Effector memory CD4-positive, alpha-beta T cell (primary cell): ENCODE results near the gene CAVIN1.
"Not testable (repeated sequence)": the region's sequence is repeated elsewhere in the genome, so short reads cannot be mapped to it uniquely, and the experiment has no call there.

ENCODE experiments used
- DNase-seq, 3 donors: peaks; one replicate each; pipeline ENCODE4 v3.0.0-alpha.2; 2020
- H3K27ac ChIP-seq: 2 replicates; pipeline ENCODE4 v1.7.0; 2013; ENCODE audit warnings: mild to moderate bottlenecking, low read length, moderate library complexity; ENCODE audit not compliant: insufficient read depth, poor library complexity, severe bottlenecking
- H3K27me3 ChIP-seq: replicated peaks from 2 replicates; pipeline ENCODE4 v1.7.0; 2013; ENCODE audit warnings: mild to moderate bottlenecking, low read length; ENCODE audit not compliant: insufficient read depth, control insufficient read depth, poor library complexity, severe bottlenecking
- H3K36me3 ChIP-seq: 2 replicates; pipeline ENCODE4 v1.7.0; 2013; ENCODE audit warnings: mild to moderate bottlenecking, low read length, moderate library complexity; ENCODE audit not compliant: control insufficient read depth, insufficient read depth
- H3K4me1 ChIP-seq: 2 replicates; pipeline ENCODE4 v1.7.0; 2013; ENCODE audit warnings: low read length, mild to moderate bottlenecking; ENCODE audit not compliant: control insufficient read depth, insufficient read depth, poor library complexity, severe bottlenecking
- H3K4me3 ChIP-seq: 2 replicates; pipeline ENCODE4 v1.7.0; 2013; ENCODE audit warnings: low read length, low read depth, mild to moderate bottlenecking; ENCODE audit not compliant: insufficient read depth, poor library complexity, severe bottlenecking
- H3K9me3 ChIP-seq: 2 replicates; pipeline ENCODE4 v1.7.0; 2013; ENCODE audit warnings: mild to moderate bottlenecking, low read length, moderate library complexity; ENCODE audit not compliant: control insufficient read depth

The CAVIN1 gene

GRCh38 chr17:42381898-42382297, 41.2 kb downstream of the CAVIN1 start:
- Histone ChIP-seq H3K36me3 (peaks cover 3% of the 10 kb centered on the region), H3K9me3 (no peaks in the 10 kb centered on the region), H3K27ac (no peak overlapping the region), H3K27me3 (no peaks in the 10 kb centered on the region), H3K4me3 (no peak overlapping the region), H3K4me1 (peaks cover 16% of the 10 kb centered on the region)
- DNase-seq = no peak

GRCh38 chr17:42380935-42381334, 42.1 kb downstream of the CAVIN1 start:
- Histone ChIP-seq H3K4me3 (no peak overlapping the region), H3K36me3 (peaks cover 3% of the 10 kb centered on the region), H3K4me1 (peaks cover 9% of the 10 kb centered on the region), H3K27me3 (no peaks in the 10 kb centered on the region), H3K27ac (no peak overlapping the region), H3K9me3 (no peaks in the 10 kb centered on the region)
- no peak for DNase-seq

- Histone ChIP-seq H3K4me3 (peak overlapping the region; percentile 39), H3K4me1 (peaks cover 9% of the 10 kb centered on the region), H3K27me3 (no peaks in the 10 kb centered on the region), H3K36me3 (peaks cover 3% of the 10 kb centered on the region), H3K27ac (peak overlapping the region; percentile 46), H3K9me3 (no peaks in the 10 kb centered on the region)
- no peak for DNase-seq
These were observed 44.0 kb downstream of the CAVIN1 start for GRCh38 chr17:42378959-42379594.

GRCh38 chr17:42378359-42378958, 44.6 kb downstream of the CAVIN1 start:
- DNase-seq = no peak
- Histone ChIP-seq H3K9me3 (no peaks in the 10 kb centered on the region), H3K4me1 (peaks cover 9% of the 10 kb centered on the region), H3K36me3 (peaks cover 2% of the 10 kb centered on the region), H3K27ac (peak overlapping the region; percentile 46), H3K4me3 (peak overlapping the region; percentile 39), H3K27me3 (no peaks in the 10 kb centered on the region)

GRCh38 chr17:42373896-42374295, 49.2 kb downstream of the CAVIN1 start:
- Histone ChIP-seq H3K27me3 (no peaks in the 10 kb centered on the region), H3K27ac (no peak overlapping the region), H3K4me1 (peaks cover 4% of the 10 kb centered on the region)

GRCh38 chr17:42372142-42372541, 50.9 kb downstream of the CAVIN1 start:
- DNase-seq = no peak
- Histone ChIP-seq H3K4me3 (no peak overlapping the region), H3K4me1 (no peaks in the 10 kb centered on the region), H3K27ac (no peak overlapping the region), H3K9me3 (no peaks in the 10 kb centered on the region), H3K36me3 (peaks cover 5% of the 10 kb centered on the region), H3K27me3 (no peaks in the 10 kb centered on the region)

More at GRCh38 chr17:42373896-42374295, 49.2 kb downstream of the CAVIN1 start:
- DNase-seq = no peak
- Histone ChIP-seq H3K9me3 (no peaks in the 10 kb centered on the region), H3K36me3 (peaks cover 5% of the 10 kb centered on the region), H3K4me3 (no peak overlapping the region)

GRCh38 chr17:42368797-42369561, 54.1 kb downstream of the CAVIN1 start:
- not testable (repeated sequence) for H3K27ac ChIP-seq, H3K27me3 ChIP-seq, H3K4me1 ChIP-seq, H3K9me3 ChIP-seq, DNase-seq, H3K4me3 ChIP-seq, H3K36me3 ChIP-seq

- not testable (repeated sequence) for H3K27ac ChIP-seq, H3K27me3 ChIP-seq, H3K4me3 ChIP-seq, DNase-seq, H3K9me3 ChIP-seq, H3K4me1 ChIP-seq, H3K36me3 ChIP-seq
These were observed 54.7 kb downstream of the CAVIN1 start for GRCh38 chr17:42368310-42368709.

GRCh38 chr17:42366176-42367023, 56.7 kb downstream of the CAVIN1 start:
- not testable (repeated sequence) for DNase-seq, H3K4me3 ChIP-seq, H3K27ac ChIP-seq, H3K27me3 ChIP-seq, H3K36me3 ChIP-seq, H3K9me3 ChIP-seq
- peaks cover 20% of the 10 kb centered on the region for H3K4me1 ChIP-seq
